SK-N-MC (cell line): ENCODE measurements around the gene LTB.

Experiments
- DNase-seq: peaks from one replicate; pipeline ENCODE4 v3.0.0-alpha.2; 2011; ENCODE audit warnings: low read depth, low spot score
- H3K27ac ChIP-seq: fragments of 200-600 bp; sonication (generic); 2 replicates; pipeline ENCODE4 v1.5.1; 2016; ENCODE audit warnings: mixed run types
- H3K36me3 ChIP-seq: fragments of 200-600 bp; sonication (generic); 2 replicates; pipeline ENCODE4 v1.6.1; 2017; ENCODE audit warnings: antibody characterized with exemption, low read length, mixed read lengths; ENCODE audit not compliant: insufficient read depth
- H3K4me3 ChIP-seq: fragments of 200-600 bp; sonication (generic); 2 replicates; pipeline ENCODE4 v1.5.1; 2016
- H3K9ac ChIP-seq: fragments of 200-600 bp; sonication (generic); 2 replicates; pipeline ENCODE4 v1.8.0; 2017; ENCODE audit warnings: mixed run types, mixed read lengths; ENCODE audit not compliant: insufficient read length
- H3K9me3 ChIP-seq: fragments of 200-600 bp; sonication (generic); 2 replicates; pipeline ENCODE4 v1.6.1; 2017; ENCODE audit warnings: low read depth, mild to moderate bottlenecking, antibody characterized with exemption, low read length, moderate library complexity, mixed read lengths
- EZH2 ChIP-seq: fragments of 200-600 bp; sonication (generic); IDR thresholded peaks from one replicate; pipeline ENCODE4 v1.6.1; 2017; ENCODE audit warnings: antibody characterized with exemption
- FOXP2 ChIP-seq: optimal IDR thresholded peaks from 2 replicates; pipeline ENCODE3; 2011; ENCODE audit warnings: mild to moderate bottlenecking, moderate library complexity; ENCODE audit not compliant: insufficient read depth; ENCODE audit errors: extremely low read length, control extremely low read depth
- POLR2AphosphoS5 ChIP-seq: IDR thresholded peaks from 2 replicates; pipeline ENCODE4 v1.6.1; 2012; ENCODE audit warnings: mild to moderate bottlenecking, low read depth, low read length, borderline replicate concordance

LTB gene

DNA sequence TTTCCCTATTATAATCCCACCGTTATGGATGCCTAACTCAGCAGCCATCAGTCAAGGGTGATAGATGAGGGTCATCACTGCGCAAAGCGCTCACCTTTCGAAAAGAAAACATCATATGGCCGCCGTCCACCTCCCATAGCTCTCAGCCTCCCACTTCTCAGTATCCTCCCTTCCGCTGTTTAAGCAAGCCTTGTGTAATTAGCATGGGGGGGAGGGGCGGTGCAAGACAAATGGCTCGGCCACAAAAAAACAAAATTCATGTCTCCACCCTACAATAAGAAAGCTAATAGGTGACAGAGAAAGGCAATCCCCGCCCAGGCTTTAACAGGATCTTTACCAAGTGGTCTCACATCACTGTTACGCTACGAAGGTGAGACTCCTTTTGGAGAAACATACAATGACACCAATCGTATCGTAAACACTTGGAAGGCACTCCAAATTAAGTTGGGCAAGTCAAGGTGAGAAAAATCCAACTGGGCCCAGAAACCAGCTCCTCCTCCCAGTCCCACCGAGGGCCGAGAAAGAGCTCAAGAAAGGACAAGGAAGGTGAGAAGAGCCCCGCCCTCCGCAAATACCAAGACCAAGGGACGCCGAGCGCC is 41.1 kb downstream of the LTB start:
- DNase-seq = no peak
- H3K9ac ChIP-seq = peak overlapping the region; percentile 99
- H3K4me3 ChIP-seq = peak overlapping the region; percentile 91
- H3K36me3 ChIP-seq = peaks cover 49% of the 10 kb centered on the region
- H3K27ac ChIP-seq = peak overlapping the region; percentile 96
- TF ChIP-seq FOXP2 (no peak), POLR2AphosphoS5 (no peak), EZH2 (no peak)
- no peaks in the 10 kb centered on the region for H3K9me3 ChIP-seq

DNA sequence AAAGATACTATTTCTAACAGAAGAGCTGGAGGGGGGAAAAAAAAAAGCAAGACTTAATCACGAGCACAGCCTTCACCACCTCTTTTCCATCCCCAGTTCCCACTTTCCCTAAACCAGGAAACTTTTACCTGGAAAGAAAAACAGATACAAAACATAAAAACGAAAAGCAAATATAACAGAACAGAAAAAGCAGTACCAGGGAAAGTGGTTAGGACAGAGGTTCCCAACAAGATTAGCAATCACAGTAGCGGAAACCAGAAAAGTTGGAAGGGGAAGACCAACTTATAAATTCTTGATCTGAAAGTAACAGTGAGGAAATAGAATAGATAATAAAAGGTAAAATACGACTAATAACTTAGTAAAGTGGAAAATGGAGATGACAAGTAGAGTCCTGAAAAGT is 41.6 kb downstream of the LTB start:
- Histone ChIP-seq H3K36me3 (peaks cover 54% of the 10 kb centered on the region), H3K9me3 (no peaks in the 10 kb centered on the region), H3K27ac (peak overlapping the region; percentile 96), H3K4me3 (peak overlapping the region; percentile 91), H3K9ac (peak overlapping the region; percentile 99)
- DNase-seq = no peak
- no peak; the same call in 1 of the 2 replicates for TF ChIP-seq POLR2AphosphoS5
- no peak for TF ChIP-seq EZH2
- no peak for TF ChIP-seq FOXP2

DNA sequence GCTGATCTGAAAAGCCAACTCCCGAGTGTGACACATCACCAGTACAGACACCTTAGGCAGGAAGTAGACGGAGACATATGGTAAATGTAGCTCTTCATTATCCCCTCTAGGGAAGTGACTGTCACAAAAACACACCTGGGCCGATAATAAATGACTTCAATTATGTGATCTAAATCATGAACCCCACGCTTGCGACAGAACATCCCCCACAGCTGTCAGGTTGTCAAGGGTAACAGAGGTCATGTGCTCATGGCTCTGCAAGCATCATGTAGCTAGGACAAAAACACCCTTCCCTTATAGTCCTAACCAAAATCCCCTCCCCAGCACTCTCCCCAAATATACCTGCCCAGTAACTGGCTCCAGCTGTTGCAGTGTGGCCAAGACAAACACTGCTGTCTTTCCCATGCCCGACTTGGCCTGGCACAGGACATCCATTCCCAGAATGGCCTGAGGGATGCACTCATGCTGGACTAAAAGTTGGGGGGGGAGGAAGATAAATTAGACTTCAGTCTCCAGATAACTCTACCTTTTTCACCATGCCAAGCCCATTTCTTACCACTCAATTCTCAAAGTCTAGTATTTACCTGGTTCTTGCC is 43.3 kb downstream of the LTB start:
- no peak for DNase-seq
- peak overlapping the region; percentile 91 for H3K4me3 ChIP-seq
- no peak overlapping the region for H3K27ac ChIP-seq
- peaks cover 72% of the 10 kb centered on the region for H3K36me3 ChIP-seq
- peak overlapping the region; percentile 99 for H3K9ac ChIP-seq
- no peaks in the 10 kb centered on the region for H3K9me3 ChIP-seq
- TF ChIP-seq FOXP2 = no peak
- peak; percentile 38; the same call in 1 of the 2 replicates for TF ChIP-seq POLR2AphosphoS5

DNA sequence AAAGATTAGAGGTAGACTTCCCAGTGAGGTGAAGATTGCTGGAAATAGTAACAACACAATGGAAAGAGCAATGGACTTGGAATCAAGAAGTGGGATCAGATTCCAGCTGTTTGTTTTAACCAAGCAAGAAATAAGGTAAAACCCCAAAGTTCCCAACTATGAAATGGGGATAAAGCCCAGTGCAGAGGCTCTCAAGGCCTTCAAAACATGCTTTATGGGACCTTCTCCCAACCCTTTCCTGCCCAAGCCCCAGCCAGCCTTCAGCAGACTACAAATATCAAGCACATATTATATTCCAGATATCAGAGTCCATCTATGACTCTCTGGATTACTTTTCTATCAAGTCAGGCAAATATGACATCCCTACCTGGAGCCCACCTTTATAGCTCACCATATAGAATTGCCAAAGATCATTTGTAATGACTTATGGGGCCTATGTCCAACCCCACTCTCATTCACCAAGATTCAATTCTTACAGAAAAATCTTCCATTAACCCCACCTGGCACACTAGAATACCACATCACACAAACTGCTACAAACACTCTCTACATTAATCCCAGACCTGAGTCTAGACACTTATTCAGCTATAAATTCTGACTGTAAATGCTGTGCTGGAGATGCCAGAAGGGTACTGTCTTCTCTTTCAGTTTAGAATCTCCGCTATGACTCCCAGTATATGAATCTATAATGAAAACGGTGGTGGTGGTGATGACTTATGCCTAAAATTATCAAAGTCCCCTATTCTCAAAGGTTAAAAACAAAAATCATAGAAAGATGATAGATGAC is 46.5 kb downstream of the LTB start:
- no peak for TF ChIP-seq EZH2
- 0 out of 2 replicates have a peak, but pooled peaks have one; percentile 5 for TF ChIP-seq POLR2AphosphoS5
- no peak overlapping the region for H3K4me3 ChIP-seq
- peaks cover 100% of the 10 kb centered on the region for H3K36me3 ChIP-seq
- no peak for DNase-seq
- no peak overlapping the region for H3K9ac ChIP-seq
- H3K27ac ChIP-seq = no peak overlapping the region
- H3K9me3 ChIP-seq = no peaks in the 10 kb centered on the region

DNA sequence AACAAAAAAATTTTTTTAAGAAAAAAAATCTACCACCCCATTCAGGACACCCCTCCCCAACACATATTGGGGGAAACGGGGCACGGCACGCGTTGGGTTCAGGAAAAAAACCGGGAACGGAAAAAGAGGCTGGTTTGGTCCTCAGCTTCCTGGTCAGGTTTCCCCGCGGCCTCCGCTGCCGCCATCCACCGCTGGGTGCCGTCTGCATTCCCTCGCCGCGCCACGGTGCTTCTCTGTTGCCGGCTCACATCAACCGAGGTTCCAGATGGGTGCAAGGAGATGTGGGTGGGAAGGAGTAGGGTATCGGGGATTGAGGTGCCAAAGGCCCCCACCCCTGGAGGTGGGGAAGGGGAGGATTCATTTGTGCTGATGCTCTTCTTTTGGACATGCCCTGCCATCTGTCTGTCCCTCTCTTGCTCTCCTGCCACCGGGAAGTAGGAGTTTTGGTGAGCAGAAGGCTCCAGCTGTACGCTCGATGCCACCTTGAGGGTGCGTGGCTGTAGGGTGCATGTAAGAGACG is 47.6 kb downstream of the LTB start:
- Histone ChIP-seq H3K36me3 (peaks cover 100% of the 10 kb centered on the region), H3K9ac (no peak overlapping the region), H3K9me3 (no peaks in the 10 kb centered on the region), H3K27ac (no peak overlapping the region), H3K4me3 (no peak overlapping the region)
- TF ChIP-seq FOXP2 (no peak), EZH2 (no peak)
- no peak for DNase-seq

DNA sequence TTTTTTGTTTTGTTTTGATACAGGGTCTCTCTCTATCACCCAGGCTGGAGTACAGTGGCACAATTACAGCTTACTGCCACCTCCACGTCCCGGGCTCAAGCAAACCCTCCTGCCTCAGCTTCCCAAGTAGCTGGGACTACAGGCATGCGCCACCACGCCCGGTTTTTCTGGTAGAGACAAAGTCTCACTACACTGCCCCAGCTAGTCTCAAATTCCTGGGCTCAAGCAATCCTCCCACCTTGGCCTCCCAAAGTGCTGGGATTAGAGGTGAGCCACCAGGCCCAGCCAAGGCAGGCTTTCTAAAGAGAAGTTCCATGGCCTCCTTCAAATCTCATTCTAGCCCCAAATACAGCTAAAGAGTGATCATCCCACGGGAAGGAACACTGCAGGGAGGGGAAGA is 48.2 kb downstream of the LTB start:
- H3K9ac ChIP-seq = no peak overlapping the region
- no peaks in the 10 kb centered on the region for H3K9me3 ChIP-seq
- no peak overlapping the region for H3K4me3 ChIP-seq
- no peak for DNase-seq
- H3K27ac ChIP-seq = no peak overlapping the region
- no peak for TF ChIP-seq EZH2
- no peak for TF ChIP-seq POLR2AphosphoS5
- TF ChIP-seq FOXP2 = no peak
- peaks cover 97% of the 10 kb centered on the region for H3K36me3 ChIP-seq

DNA sequence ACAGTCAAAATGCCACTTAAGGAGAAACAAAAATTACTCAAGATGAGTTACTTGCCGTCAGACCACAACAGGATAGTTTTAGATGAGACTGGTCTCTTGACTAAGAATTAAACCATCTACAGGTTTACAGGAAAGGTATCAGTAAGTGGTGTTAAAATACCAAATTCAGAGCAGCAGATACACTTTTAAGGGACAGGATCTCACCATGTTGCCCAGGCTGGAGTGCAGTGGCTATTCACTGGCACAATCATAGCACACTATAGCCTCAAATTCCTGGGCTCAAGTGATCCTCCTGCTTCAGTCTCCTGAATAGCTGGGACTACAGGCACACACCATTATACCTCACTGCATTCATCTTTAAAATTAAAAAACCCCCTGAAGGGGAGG is 48.8 kb downstream of the LTB start:
- H3K36me3 ChIP-seq = peaks cover 91% of the 10 kb centered on the region
- no peak overlapping the region for H3K4me3 ChIP-seq
- no peak for DNase-seq
- no peaks in the 10 kb centered on the region for H3K9me3 ChIP-seq
- H3K27ac ChIP-seq = peak overlapping the region; percentile 55
- TF ChIP-seq FOXP2 = no peak
- no peak for TF ChIP-seq POLR2AphosphoS5
- no peak for TF ChIP-seq EZH2
- H3K9ac ChIP-seq = no peak overlapping the region

DNA sequence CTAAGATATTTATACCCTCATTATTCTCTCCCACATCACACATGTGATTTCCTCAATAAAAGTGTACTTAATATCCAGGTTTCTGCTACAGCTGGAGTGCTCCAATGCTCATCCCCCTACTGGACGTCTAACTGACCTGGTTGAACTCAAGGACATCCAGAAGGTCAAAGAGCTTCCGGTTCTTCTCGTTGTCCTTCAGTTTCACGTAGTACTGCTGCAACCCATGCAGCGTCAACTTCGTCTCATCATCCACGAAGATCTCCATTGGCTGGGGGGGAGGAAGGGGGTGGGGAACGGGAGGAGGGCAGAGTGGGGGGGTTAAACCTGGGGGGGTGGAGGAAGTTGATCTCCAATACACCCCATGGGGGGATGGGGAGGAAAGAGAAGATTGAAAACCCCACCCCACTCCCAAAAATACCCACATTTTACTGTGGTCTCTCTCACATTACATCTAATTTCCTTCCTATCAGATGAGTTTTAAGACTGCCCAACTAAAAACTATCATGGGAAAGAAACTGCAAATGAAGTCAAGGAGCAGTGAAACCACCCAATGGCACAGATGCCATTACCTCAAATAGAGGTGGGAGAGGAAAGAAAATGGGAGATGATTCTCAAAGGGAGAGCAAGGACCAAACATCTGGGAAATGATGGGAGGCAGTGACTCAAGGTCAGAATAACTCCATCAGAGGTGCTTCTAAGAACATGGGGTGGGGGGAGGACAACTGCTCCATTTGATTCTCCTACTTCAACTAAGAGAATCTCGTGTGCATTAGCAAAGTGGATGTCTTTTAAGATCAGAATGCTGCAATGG is 49.4 kb downstream of the LTB start:
- Histone ChIP-seq H3K9ac (no peak overlapping the region), H3K4me3 (no peak overlapping the region), H3K9me3 (no peaks in the 10 kb centered on the region), H3K36me3 (peaks cover 85% of the 10 kb centered on the region), H3K27ac (peak overlapping the region; percentile 55)
- DNase-seq = no peak
- peak; percentile 27; the same call in 1 of the 2 replicates for TF ChIP-seq POLR2AphosphoS5
- TF ChIP-seq EZH2 = no peak
- TF ChIP-seq FOXP2 = no peak
